Right lobe of liver (tissue), 6 donors: ENCODE measurements around the gene MED27. TPM values are rescaled to one million over a fixed set of nuclear protein-coding genes. Genes with fewer than 3 reads are reported as not detected.

Experiments used
- ATAC-seq, 4 donors: fragments of 200-7000 bp; cut with Tn5 transposase; one replicate each; pipeline ENCODE4 v1.9.1; 2020; ENCODE audit warnings: mild to moderate bottlenecking in 4 of 4, moderate library complexity in 4 of 4
- DNase-seq, 3 donors: peaks; one replicate each; pipeline ENCODE4 v3.0.0-alpha.2; 2020
- H3K27ac ChIP-seq, 3 donors: fragments of 200-600 bp; one replicate each; pipeline ENCODE4 v1.8.0; 2022
- H3K27me3 ChIP-seq, 2 donors: fragments of 200-600 bp; one replicate each; pipeline ENCODE4 v1.8.0; 2022
- H3K36me3 ChIP-seq, 4 donors: fragments of 200-600 bp; sonication (generic) in 1 of 4; one replicate each; pipeline versions ENCODE4 v1.5.1 to v1.8.0; 2017 to 2022; ENCODE audit warnings: control low read depth in 1 of 4
- H3K4me1 ChIP-seq, 4 donors: fragments of 200-600 bp; sonication (generic) in 1 of 4; one replicate each; pipeline versions ENCODE4 v1.5.1 to v1.8.0; 2017 to 2022; ENCODE audit warnings: control low read depth in 1 of 4
- H3K4me3 ChIP-seq, 3 donors: fragments of 200-600 bp; one replicate each; pipeline ENCODE4 v1.8.0; 2022
- H3K9me3 ChIP-seq, 4 donors: fragments of 200-600 bp; sonication (generic) in 1 of 4; one replicate each; pipeline versions ENCODE4 v1.5.1 to v1.8.0; 2017 to 2022; ENCODE audit warnings: control low read depth in 1 of 4
- POLR2A ChIP-seq: fragments of 450-650 bp; IDR thresholded peaks from one replicate; pipeline ENCODE4 v1.6.1; 2017; ENCODE audit warnings: antibody characterized with exemption, mild to moderate bottlenecking
- WGBS: methylation state at CpG from one replicate; pipeline ENCODE4 v1.1.6; 2018; ENCODE audit warnings: low coverage, low lambda C conversion rate; ENCODE audit not compliant: insufficient coverage; ENCODE audit errors: missing lambda C conversion rate; 5-methylcytosine and 5-hydroxymethylcytosine counted together
- intact Hi-C, 2 donors: fragments of 100-400 bp; cut with DNase I; formaldehyde crosslinking; loops; one replicate each; pipeline versions ENCODE4 v1.11.2 to v1.14.1; 2022
- total RNA-seq, 6 experiments: library from RNA; depleted of rRNA in 2 of 6; stranded (reverse); fragments of >200 nt in 2 of 6; fragmentation: NEBNext Ultra II Directional in 3 of 6; extraction: Animal tissue kit (Norgen Biotek cat#: 25700) in 3 of 6; gene quantifications; one replicate each; pipeline versions ENCODE4 v1.1.0 to v1.2.4, GENCODE V29; 2016 to 2023
- TF ChIP-seq, protein P1 (sequence below), 4 donors: fragments of 200-600 bp in 3 of 4; fragments of 450-650 bp in 1 of 4; IDR thresholded peaks; one replicate each; pipeline versions ENCODE4 v1.5.1 to v1.8.0; 2016 to 2022; ENCODE audit warnings: antibody characterized with exemption in 4 of 4, mild to moderate bottlenecking in 2 of 4
- donor health status: DM: no; HTN: yes; CAD: no.
- donor health status: DM: no; HTN: no; CAD: no.
- donor health status: DM: no; HTN: no; CAD: no.
- donor health status: DM: no; HTN: yes; CAD: no.
- donor health status: DM: no; HTN: yes; CAD: no.

The MED27 gene
- total RNA-seq, 6 experiments from 2014 or later: 4.6 to 7.3 (median 6.1) TPM

DNA sequence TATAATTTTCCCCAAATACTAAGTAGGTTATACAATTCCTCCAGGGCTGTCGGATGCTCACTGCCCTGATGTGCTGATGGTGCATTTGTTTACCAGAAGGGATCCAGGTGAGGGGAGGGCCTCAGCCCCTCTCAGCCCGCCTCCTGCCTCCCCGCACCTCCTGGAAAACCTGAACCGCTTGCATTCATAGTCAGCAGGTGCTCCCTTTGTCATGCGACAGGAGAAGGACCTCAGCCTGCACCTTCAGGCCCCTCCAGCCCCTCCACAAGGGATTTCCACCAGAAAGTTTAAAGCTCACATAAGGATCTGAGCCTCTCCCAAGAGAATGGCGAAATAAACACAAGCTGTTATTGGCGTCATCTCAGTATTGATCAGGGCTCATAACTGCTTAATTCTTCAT lies 45.7 kb upstream of the MED27 start:
- TF ChIP-seq, protein P1, sequence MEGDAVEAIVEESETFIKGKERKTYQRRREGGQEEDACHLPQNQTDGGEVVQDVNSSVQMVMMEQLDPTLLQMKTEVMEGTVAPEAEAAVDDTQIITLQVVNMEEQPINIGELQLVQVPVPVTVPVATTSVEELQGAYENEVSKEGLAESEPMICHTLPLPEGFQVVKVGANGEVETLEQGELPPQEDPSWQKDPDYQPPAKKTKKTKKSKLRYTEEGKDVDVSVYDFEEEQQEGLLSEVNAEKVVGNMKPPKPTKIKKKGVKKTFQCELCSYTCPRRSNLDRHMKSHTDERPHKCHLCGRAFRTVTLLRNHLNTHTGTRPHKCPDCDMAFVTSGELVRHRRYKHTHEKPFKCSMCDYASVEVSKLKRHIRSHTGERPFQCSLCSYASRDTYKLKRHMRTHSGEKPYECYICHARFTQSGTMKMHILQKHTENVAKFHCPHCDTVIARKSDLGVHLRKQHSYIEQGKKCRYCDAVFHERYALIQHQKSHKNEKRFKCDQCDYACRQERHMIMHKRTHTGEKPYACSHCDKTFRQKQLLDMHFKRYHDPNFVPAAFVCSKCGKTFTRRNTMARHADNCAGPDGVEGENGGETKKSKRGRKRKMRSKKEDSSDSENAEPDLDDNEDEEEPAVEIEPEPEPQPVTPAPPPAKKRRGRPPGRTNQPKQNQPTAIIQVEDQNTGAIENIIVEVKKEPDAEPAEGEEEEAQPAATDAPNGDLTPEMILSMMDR (IDR thresholded peaks at IDR 0.05): no peak
- TF ChIP-seq POLR2A: no peak
- no peaks in the 10 kb centered on the region for H3K4me1 ChIP-seq
- H3K36me3 ChIP-seq: no peaks in the 10 kb centered on the region
- H3K27ac ChIP-seq: no peak overlapping the region
- no peaks in the 10 kb centered on the region for H3K27me3 ChIP-seq
- no peak overlapping the region for H3K4me3 ChIP-seq
- intact Hi-C loops: no loop called here
- no peaks in the 10 kb centered on the region for H3K9me3 ChIP-seq
- WGBS: 26% methylated on average over 6 of the region's 7 CpGs
- ATAC-seq (no peak), DNase-seq (no peak)

GRCh38 chr9:132124800-132125199 lies 45.1 kb upstream of the MED27 start:
- DNase-seq: no peak
- Histone ChIP-seq H3K36me3 (no peaks in the 10 kb centered on the region), H3K9me3 (no peaks in the 10 kb centered on the region), H3K4me1 (no peaks in the 10 kb centered on the region), H3K27ac (no peak overlapping the region), H3K4me3 (no peak overlapping the region), H3K27me3 (no peaks in the 10 kb centered on the region)
- no peak for TF ChIP-seq POLR2A
- TF ChIP-seq, protein P1 (IDR thresholded peaks at IDR 0.05): no peak
- 23% methylated on average over 5 of the region's 6 CpGs for WGBS
- intact Hi-C loops: no loop called here
- no peak for ATAC-seq

DNA sequence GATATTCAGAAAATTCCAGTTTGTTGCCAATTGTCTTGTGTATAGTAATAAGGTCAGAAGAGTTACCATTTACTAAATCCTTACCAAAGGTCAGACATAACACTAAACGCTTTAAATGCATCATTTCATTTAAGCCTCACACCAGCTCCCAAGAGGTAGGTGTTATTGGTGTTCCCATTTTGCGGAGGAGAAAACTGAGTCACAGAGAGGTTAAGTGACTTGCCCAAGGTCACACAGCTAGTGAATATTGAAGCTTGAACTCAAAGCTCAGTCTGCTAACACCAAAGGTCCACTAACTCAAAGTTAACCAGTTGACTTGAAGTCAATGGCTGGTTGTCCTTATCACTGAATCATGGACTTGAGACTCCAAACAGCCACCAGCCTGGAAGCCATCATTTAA lies 41.4 kb upstream of the MED27 start:
- ATAC-seq (no peak), DNase-seq (no peak)
- WGBS: 69% methylated on average over 2 of the region's 2 CpGs
- H3K27me3 ChIP-seq: no peaks in the 10 kb centered on the region
- no peak for TF ChIP-seq POLR2A
- TF ChIP-seq, protein P1 (IDR thresholded peaks at IDR 0.05): no peak
- H3K4me3 ChIP-seq: no peak overlapping the region
- no peaks in the 10 kb centered on the region for H3K9me3 ChIP-seq
- H3K27ac ChIP-seq: no peak overlapping the region
- intact Hi-C loops: no loop called here
- no peaks in the 10 kb centered on the region for H3K4me1 ChIP-seq
- no peaks in the 10 kb centered on the region for H3K36me3 ChIP-seq

DNA sequence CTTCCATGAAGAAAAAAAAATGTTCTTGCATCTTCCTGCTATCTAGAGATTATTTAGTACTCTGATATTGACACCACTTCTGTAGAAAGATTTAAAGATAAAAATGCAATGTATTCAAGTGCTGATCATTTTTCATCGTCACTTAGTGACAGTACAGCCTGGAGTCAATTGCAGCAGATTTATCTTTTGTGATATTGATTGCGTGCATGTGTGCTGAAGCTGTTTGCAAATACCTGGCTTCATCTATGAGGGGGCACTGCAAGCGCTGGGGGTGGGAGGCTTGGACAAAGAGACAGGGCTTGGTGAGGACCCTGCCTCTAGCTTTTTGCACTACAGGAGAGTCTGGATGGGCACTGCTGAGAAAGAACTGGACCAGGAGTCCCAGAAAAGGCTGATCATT lies 38.0 kb upstream of the MED27 start:
- DNase-seq (no peak), ATAC-seq (no peak)
- H3K36me3 ChIP-seq: no peaks in the 10 kb centered on the region
- H3K9me3 ChIP-seq: no peaks in the 10 kb centered on the region
- H3K27ac ChIP-seq: no peak overlapping the region
- intact Hi-C loops: no loop called here
- TF ChIP-seq, protein P1 (IDR thresholded peaks at IDR 0.05): no peak
- no peak for TF ChIP-seq POLR2A
- H3K4me1 ChIP-seq: no peaks in the 10 kb centered on the region
- 44% methylated on average over 2 of the region's 3 CpGs for whole genome bisulfite sequencing
- no peaks in the 10 kb centered on the region for H3K27me3 ChIP-seq
- no peak overlapping the region for H3K4me3 ChIP-seq

GRCh38 chr9:132116583-132116982 lies 36.9 kb upstream of the MED27 start:
- intact Hi-C loops: no loop called here
- TF ChIP-seq POLR2A: no peak
- TF ChIP-seq, protein P1 (IDR thresholded peaks at IDR 0.05): no peak
- H3K27ac ChIP-seq: no peak overlapping the region
- DNase-seq: no peak
- 58% methylated on average over 2 of the region's 3 CpGs for WGBS
- H3K9me3 ChIP-seq: no peaks in the 10 kb centered on the region
- H3K27me3 ChIP-seq: no peaks in the 10 kb centered on the region
- no peaks in the 10 kb centered on the region for H3K36me3 ChIP-seq
- ATAC-seq: no peak
- no peak overlapping the region for H3K4me3 ChIP-seq
- H3K4me1 ChIP-seq: no peaks in the 10 kb centered on the region
